HFFc6 (cell line): ENCODE results near the gene RBFOX1. TPM values are rescaled to one million over a fixed set of nuclear protein-coding genes. Genes with fewer than 3 reads are reported as not detected.

Experiments used
- DNase-seq: peaks from one replicate; pipeline ENCODE4 v3.0.0-alpha.2; 2018
- H3K27ac Mint-ChIP-seq: 2 replicates; pipeline ENCODE4 v1.8.0; 2020; ENCODE audit warnings: mild to moderate bottlenecking, mixed read lengths
- H3K27me3 Mint-ChIP-seq: 2 replicates; pipeline ENCODE4 v1.8.0; 2021; ENCODE audit warnings: mild to moderate bottlenecking, moderate library complexity, mixed read lengths; ENCODE audit not compliant: insufficient read depth
- H3K36me3 Mint-ChIP-seq: 2 replicates; pipeline ENCODE4 v1.8.0; 2021; ENCODE audit warnings: low read depth, mixed read lengths
- H3K4me1 Mint-ChIP-seq: 2 replicates; pipeline ENCODE4 v1.8.0; 2020; ENCODE audit warnings: low read depth, mixed read lengths
- H3K4me3 Mint-ChIP-seq: 2 replicates; pipeline ENCODE4 v1.8.0; 2020; ENCODE audit warnings: mild to moderate bottlenecking, moderate library complexity, mixed read lengths
- H3K9me3 Mint-ChIP-seq: 2 replicates; pipeline ENCODE4 v1.8.0; 2020; ENCODE audit warnings: mild to moderate bottlenecking, mixed read lengths
- CTCF ChIP-seq: fragments of 200-600 bp; sonication (generic); IDR thresholded peaks from 2 replicates; pipeline ENCODE4 v1.5.0; 2021; ENCODE audit warnings: antibody characterized with exemption, mild to moderate bottlenecking
- total RNA-seq, 6 experiments: library from RNA; stranded (reverse); fragmentation: NEBNext Ultra II Directional; extraction: Animal tissue kit (Norgen Biotek cat#: 25700); gene quantifications; 2 replicates in 1 of 6; 3 replicates in 5 of 6; pipeline ENCODE4 v1.2.3, GENCODE V29; 2021

The RBFOX1 gene
- total RNA-seq, 6 experiments from 2014 or later: not detected

DNA sequence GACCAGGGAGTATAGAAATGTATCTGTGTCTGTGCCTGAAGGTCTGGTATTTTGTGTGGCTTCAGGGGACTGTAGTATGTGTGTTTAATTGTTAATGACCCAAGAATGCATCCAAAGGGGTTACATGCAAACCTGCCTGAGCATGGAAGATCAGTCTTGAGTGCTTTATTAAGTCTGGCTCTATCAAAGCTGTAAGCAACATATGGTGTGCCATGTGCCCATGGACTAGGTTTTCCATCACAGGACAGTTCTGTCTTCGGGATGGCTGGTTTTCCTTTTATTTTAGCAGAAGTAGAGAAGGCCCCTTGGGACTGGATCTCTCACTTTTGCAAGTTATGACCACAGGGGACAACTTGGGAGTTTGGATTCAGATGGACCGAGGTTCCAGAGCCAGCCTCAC, 18.2 kb downstream of the RBFOX1 start:
- no peak for DNase-seq
- Mint-ChIP-seq H3K4me1 (no peaks in the 10 kb centered on the region), H3K27ac (no peak overlapping the region), H3K27me3 (no peaks in the 10 kb centered on the region), H3K4me3 (no peak overlapping the region), H3K36me3 (0 out of 2 replicates have a peak, but pooled peaks cover 3% of the 10 kb centered on the region), H3K9me3 (peaks cover 60% of the 10 kb centered on the region)
- no peak for TF ChIP-seq CTCF

- H3K36me3 Mint-ChIP-seq: 0 out of 2 replicates have a peak, but pooled peaks cover 3% of the 10 kb centered on the region
- no peak for DNase-seq
- no peaks in the 10 kb centered on the region for H3K27me3 Mint-ChIP-seq
- no peak for TF ChIP-seq CTCF
- no peak overlapping the region for H3K27ac Mint-ChIP-seq
- H3K4me1 Mint-ChIP-seq: no peaks in the 10 kb centered on the region
- H3K9me3 Mint-ChIP-seq: peaks cover 61% of the 10 kb centered on the region
- H3K4me3 Mint-ChIP-seq: no peak overlapping the region
Observed at GRCh38 chr16:7351610-7352510, 19.2 kb downstream of the RBFOX1 start.

GRCh38 chr16:7355758-7356157, 23.1 kb downstream of the RBFOX1 start:
- Mint-ChIP-seq H3K9me3 (peaks cover 49% of the 10 kb centered on the region), H3K27ac (no peak overlapping the region), H3K4me3 (no peak overlapping the region), H3K27me3 (no peaks in the 10 kb centered on the region), H3K36me3 (no peaks in the 10 kb centered on the region; the same call in 1 of the 2 replicates), H3K4me1 (no peaks in the 10 kb centered on the region)
- no peak for TF ChIP-seq CTCF
- no peak for DNase-seq

- no peak for TF ChIP-seq CTCF
- no peak overlapping the region for H3K4me3 Mint-ChIP-seq
- no peak overlapping the region for H3K27ac Mint-ChIP-seq
- DNase-seq: no peak
- H3K27me3 Mint-ChIP-seq: no peaks in the 10 kb centered on the region
- no peaks in the 10 kb centered on the region; the same call in 1 of the 2 replicates for H3K36me3 Mint-ChIP-seq
- H3K4me1 Mint-ChIP-seq: no peaks in the 10 kb centered on the region
- peaks cover 22% of the 10 kb centered on the region for H3K9me3 Mint-ChIP-seq
Observed at GRCh38 chr16:7361416-7362129, 28.9 kb downstream of the RBFOX1 start.

- no peak for TF ChIP-seq CTCF
- peaks cover 23% of the 10 kb centered on the region for H3K9me3 Mint-ChIP-seq
- H3K4me1 Mint-ChIP-seq: no peaks in the 10 kb centered on the region
- no peaks in the 10 kb centered on the region for H3K27me3 Mint-ChIP-seq
- DNase-seq: no peak
- no peak overlapping the region for H3K4me3 Mint-ChIP-seq
- no peaks in the 10 kb centered on the region; the same call in 1 of the 2 replicates for H3K36me3 Mint-ChIP-seq
- no peak overlapping the region for H3K27ac Mint-ChIP-seq
Observed at GRCh38 chr16:7362231-7362630, 29.6 kb downstream of the RBFOX1 start.
